Measurements from ENCODE around the gene SPATS2L. TPM values are rescaled to one million over a fixed set of nuclear protein-coding genes. Genes with fewer than 3 reads are reported as not detected.

The SPATS2L gene
- total and polyA plus RNA-seq, 2 of the 13 experiments (the other 11 are each of a cell fraction or from before 2014, with no cell fraction given): 154 to 212 TPM

- TF ChIP-seq ZNF841 (CRISPR knock-in tag; IDR thresholded peaks at IDR 0.05; ENCODE audit: borderline replicate concordance) (no peak), ZNF737 (CRISPR knock-in tag; IDR thresholded peaks at IDR 0.05; ENCODE audit: borderline replicate concordance) (no peak), PRDM4 (CRISPR knock-in tag; IDR thresholded peaks at IDR 0.05; ENCODE audit: borderline replicate concordance) (no peak), GATA4 (IDR thresholded peaks at IDR 0.05; ENCODE audit: borderline replicate concordance, low read depth) (no peak; the same call in 1 of the 2 replicates)
Measured at GRCh38 chr2:200483729-200484198, 177.3 kb downstream of the SPATS2L start (continued).

- H4K20me1 ChIP-seq (ENCODE audit: insufficient read depth, low read length): no peaks in the 10 kb centered on the region
- H3K79me2 ChIP-seq (ENCODE audit: insufficient read depth, low read length): no peaks in the 10 kb centered on the region
- H3K4me3 ChIP-seq (replicated peaks in 1 of 3; ENCODE audit: insufficient read depth in 1 of 3, low read depth in 2 of 3, low read length in 3 of 3): no peak overlapping the region
- ChIA-PET CTCF (ENCODE audit: low intra/inter-chr PET ratio, low total read pairs) (no interaction called here), POLR2A (interaction anchor here (3.0 kb wide), 1 partner anchor 24 kb away, joined by 9 read pairs; the partner anchor contains the start of gene KCTD18)
- no peak overlapping the region for H3K4me2 ChIP-seq (ENCODE audit: low read depth, low read length)
- H3K27ac ChIP-seq (ENCODE audit: extremely low read length, insufficient read depth, low read length): no peak overlapping the region
- no peak overlapping the region for H3K9ac ChIP-seq (ENCODE audit: insufficient read depth, low read depth, low read length)
- DNase-seq (ENCODE audit: low spot score) (no peak), FAIRE-seq (no peak), ATAC-seq (no peak)
- intact Hi-C loops (cut with micrococcal nuclease; ENCODE audit: unreplicated experiment) (loop anchor here (10.0 kb wide), 1 partner anchor 250 kb away; no protein-coding TSS in a partner anchor), in situ Hi-C loops (cut with HindIII; ENCODE audit: extremely low pct_ligation_motif_present, low pct_unique_long_range_greater_than_20kb) (loop anchor here (10.0 kb wide), 2 partner anchors 220 to 510 kb away; no protein-coding TSS in a partner anchor)
- no peak overlapping the region for H2AFZ ChIP-seq (ENCODE audit: low read length)
- BruUV-seq (replicated peaks): no TSS peak
- H3K4me1 ChIP-seq (ENCODE audit: insufficient read depth, low read length): peaks cover 56% of the 10 kb centered on the region
- H3K36me3 ChIP-seq (replicated peaks in 1 of 2; ENCODE audit: control insufficient read depth in 1 of 2, insufficient read depth in 2 of 2, low read length in 2 of 2): peaks cover 1% of the 10 kb centered on the region in 2 experiments; a peak in 2 of 5 replicates
- no peaks in the 10 kb centered on the region for H3K27me3 ChIP-seq (ENCODE audit: control insufficient read depth in 1 of 2, insufficient read depth in 2 of 2, low read length in 2 of 2)
- no peaks in the 10 kb centered on the region for H3K9me3 ChIP-seq (ENCODE audit: low read length)
- TF ChIP-seq KDM1A (CRISPR knock-in tag; IDR thresholded peaks at IDR 0.05): no peak
- no peak for TF ChIP-seq CERS6 (CRISPR knock-in tag; IDR thresholded peaks at IDR 0.05)
- no peak for TF ChIP-seq ZNF740 (CRISPR knock-in tag; IDR thresholded peaks at IDR 0.05)
- TF ChIP-seq ZNF275 (CRISPR knock-in tag; IDR thresholded peaks at IDR 0.05; ENCODE audit: borderline replicate concordance): no peak
- no peak for TF ChIP-seq ZNF17 (CRISPR knock-in tag; IDR thresholded peaks at IDR 0.05)
- TF ChIP-seq ZNF446 (CRISPR knock-in tag; IDR thresholded peaks at IDR 0.05): no peak
- TF ChIP-seq RAD51 (IDR thresholded peaks at IDR 0.05; ENCODE audit: borderline replicate concordance): no peak
- no peak for TF ChIP-seq ZNF678 (CRISPR knock-in tag; IDR thresholded peaks at IDR 0.05)
- TF ChIP-seq ZBTB38 (CRISPR knock-in tag; IDR thresholded peaks at IDR 0.05): no peak
- TF ChIP-seq ZNF230 (CRISPR knock-in tag; IDR thresholded peaks at IDR 0.05): no peak
- TF ChIP-seq RFX1 (IDR thresholded peaks at IDR 0.05): no peak
- TF ChIP-seq MED1 (CRISPR knock-in tag; IDR thresholded peaks at IDR 0.05): no peak
- 72% methylated on average over 3 of the region's 3 CpGs for WGBS (ENCODE audit: low lambda C conversion rate)
Measured at GRCh38 chr2:200484934-200485333, 178.4 kb downstream of the SPATS2L start.
